Endodermal cell (in vitro differentiated cells): ENCODE measurements around the gene DNAH12. TPM values are rescaled to one million over a fixed set of nuclear protein-coding genes. Genes with fewer than 3 reads are reported as not detected.

ENCODE experiments used
- DNase-seq: peaks from one replicate; pipeline ENCODE4 v3.0.0-alpha.2; 2017
- H3K27ac ChIP-seq: 2 replicates; pipeline ENCODE4 v1.5.1; 2013; ENCODE audit warnings: mild to moderate bottlenecking, low read depth, low read length, moderate library complexity
- H3K27me3 ChIP-seq: 2 replicates; pipeline ENCODE4 v1.6.1; 2013; ENCODE audit warnings: mild to moderate bottlenecking, low read length, moderate library complexity; ENCODE audit not compliant: insufficient read depth, control insufficient read depth, poor library complexity, severe bottlenecking
- H3K36me3 ChIP-seq: 2 replicates; pipeline ENCODE4 v1.7.0; 2013; ENCODE audit warnings: mild to moderate bottlenecking, low read length, moderate library complexity; ENCODE audit not compliant: control insufficient read depth, insufficient read depth
- H3K4me1 ChIP-seq: one replicate; pipeline ENCODE4 v1.7.0; 2013; ENCODE audit warnings: low read length; ENCODE audit not compliant: control insufficient read depth, insufficient read depth
- H3K4me3 ChIP-seq: 2 replicates; pipeline ENCODE4 v1.5.1; 2013; ENCODE audit warnings: mild to moderate bottlenecking, low read length, moderate library complexity
- H3K9ac ChIP-seq: 2 replicates; pipeline ENCODE4 v1.6.1; 2013; ENCODE audit warnings: mild to moderate bottlenecking, low read length, moderate library complexity; ENCODE audit not compliant: poor library complexity, severe bottlenecking; ENCODE audit errors: extremely low read depth
- H3K9me3 ChIP-seq: 2 replicates; pipeline ENCODE4 v1.6.1; 2013; ENCODE audit warnings: mild to moderate bottlenecking, low read length, moderate library complexity; ENCODE audit not compliant: control insufficient read depth
- H3K27ac Mint-ChIP-seq: 2 replicates; pipeline ENCODE4 v1.8.0; 2020; ENCODE audit warnings: mixed read lengths
- H3K27me3 Mint-ChIP-seq: 2 replicates; pipeline ENCODE4 v1.8.0; 2021; ENCODE audit warnings: mild to moderate bottlenecking, mixed read lengths; ENCODE audit not compliant: insufficient read depth
- H3K36me3 Mint-ChIP-seq: 2 replicates; pipeline ENCODE4 v1.8.0; 2020; ENCODE audit warnings: low read depth, mixed read lengths
- H3K4me1 Mint-ChIP-seq: 2 replicates; pipeline ENCODE4 v1.8.0; 2020; ENCODE audit warnings: mixed read lengths
- H3K4me3 Mint-ChIP-seq: 2 replicates; pipeline ENCODE4 v1.8.0; 2020; ENCODE audit warnings: mild to moderate bottlenecking, moderate library complexity, mixed read lengths
- H3K9me3 Mint-ChIP-seq: 2 replicates; pipeline ENCODE4 v1.8.0; 2020; ENCODE audit warnings: mild to moderate bottlenecking, mixed read lengths
- CTCF ChIP-seq: fragments of 200-600 bp; sonication (generic); conservative IDR thresholded peaks from 2 replicates; pipeline ENCODE4 v1.5.0; 2021; ENCODE audit warnings: antibody characterized with exemption, mild to moderate bottlenecking
- WGBS, 2 experiments: methylation state at CpG; one replicate each; pipeline versions ENCODE4 v1.1.5 to v1.1.7; 2013; ENCODE audit warnings: missing lambda C conversion rate in 2 of 2, mixed read lengths in 1 of 2; ENCODE audit not compliant: insufficient coverage in 1 of 2, insufficient read length in 1 of 2; 5-methylcytosine and 5-hydroxymethylcytosine counted together
- total RNA-seq, 2 donors: library from RNA; stranded (reverse); fragmentation: NEBNext Ultra II Directional in 1 of 2; extraction: Animal tissue kit (Norgen Biotek cat#: 25700) in 1 of 2; gene quantifications; 2 replicates in 1 of 2; 3 replicates in 1 of 2; pipeline ENCODE4 v1.2.1, GENCODE V29; 2021

The DNAH12 gene
- total RNA-seq, 2 donors from 2014 or later = 0.77 to 2.2 TPM

GRCh38 chr3:57555738-57556458 lies 11.8 kb upstream of the DNAH12 start, which contains the start of gene PDE12:
Gene PDE12, plus strand, starts transcription at chr3:57556274. Its CDS starts 106 bp downstream, at chr3:57556380.
- TF ChIP-seq CTCF = peak; percentile 29

DNA sequence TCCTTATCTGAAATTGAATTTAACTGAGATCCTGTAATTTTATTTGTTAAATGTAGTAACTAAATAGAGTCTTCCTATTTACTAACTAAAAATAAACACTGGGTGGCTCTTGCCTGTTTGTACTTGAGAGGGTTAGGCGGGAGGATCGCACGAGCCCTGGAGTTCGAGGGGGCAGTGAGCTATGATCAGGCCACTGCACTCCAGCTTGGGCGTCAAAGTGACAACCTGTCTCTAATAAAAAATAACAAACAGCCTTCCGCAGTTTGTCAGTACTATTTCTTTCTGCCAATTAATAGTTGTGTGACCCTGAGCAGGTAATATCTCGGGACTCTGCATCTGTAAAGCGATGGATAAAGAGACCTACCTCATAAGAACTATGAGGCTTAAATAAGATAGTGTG lies 11.2 kb upstream of the DNAH12 start:
- Histone ChIP-seq H3K4me3 (peak overlapping the region; percentile 85), H3K36me3 (peaks cover 12% of the 10 kb centered on the region), H3K4me1 (no peaks in the 10 kb centered on the region), H3K9ac (no peak overlapping the region), H3K9me3 (peaks cover 5% of the 10 kb centered on the region), H3K27ac (no peak overlapping the region), H3K27me3 (peaks cover 10% of the 10 kb centered on the region)
- 96 to 97% methylated on average over 5 to 8 of the region's 8 CpGs for WGBS, 2 experiments
- no peaks in the 10 kb centered on the region for H3K27me3 Mint-ChIP-seq
- H3K27ac Mint-ChIP-seq = peak overlapping the region; percentile 98
- DNase-seq = no peak
- H3K36me3 Mint-ChIP-seq = peaks cover 7% of the 10 kb centered on the region
- peaks cover 13% of the 10 kb centered on the region for H3K4me1 Mint-ChIP-seq
- H3K4me3 Mint-ChIP-seq = peak overlapping the region; percentile 75
- peaks cover 1% of the 10 kb centered on the region for H3K9me3 Mint-ChIP-seq
- TF ChIP-seq CTCF = no peak

More at GRCh38 chr3:57555738-57556458, 11.8 kb upstream of the DNAH12 start, which contains the start of gene PDE12:
- Histone ChIP-seq H3K4me3 (peak within 1 kb of the TSS; percentile 85), H3K4me1 (no peaks in the 10 kb centered on the region), H3K27me3 (peaks cover 10% of the 10 kb centered on the region), H3K9me3 (peaks cover 5% of the 10 kb centered on the region), H3K36me3 (peaks cover 12% of the 10 kb centered on the region), H3K27ac (peak within 1 kb of the TSS; percentile 48), H3K9ac (peak within 1 kb of the TSS; percentile 60)
- Mint-ChIP-seq H3K27me3 (no peaks in the 10 kb centered on the region), H3K4me1 (peaks cover 13% of the 10 kb centered on the region), H3K4me3 (peak within 1 kb of the TSS; percentile 75), H3K36me3 (peaks cover 12% of the 10 kb centered on the region), H3K9me3 (peaks cover 1% of the 10 kb centered on the region), H3K27ac (peak within 1 kb of the TSS; percentile 98)
- 23 to 28% methylated on average over 39 to 54 of the region's 54 CpGs for WGBS, 2 experiments
- peak; percentile 93 for DNase-seq

DNA sequence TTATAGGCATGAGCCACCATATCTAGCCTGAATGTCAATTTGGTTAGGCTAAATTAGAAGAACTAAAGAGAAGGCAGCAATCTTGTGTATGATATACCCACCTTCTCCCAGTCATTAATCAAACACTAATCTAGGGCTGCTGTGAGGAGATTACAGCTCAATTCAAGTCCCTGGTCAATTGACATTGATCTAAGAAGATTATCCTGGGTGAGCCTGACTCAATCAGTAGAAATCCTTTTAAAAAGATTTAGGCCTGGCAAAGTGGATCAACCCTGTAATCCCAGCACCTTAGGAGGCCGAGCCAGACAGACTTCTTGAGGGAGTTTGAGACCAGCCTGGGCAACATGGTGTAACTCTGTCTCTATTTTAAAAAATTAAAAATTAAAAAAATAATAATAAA lies 2.5 kb upstream of the DNAH12 start:
- Mint-ChIP-seq H3K9me3 (no peaks in the 10 kb centered on the region), H3K36me3 (no peaks in the 10 kb centered on the region), H3K4me3 (no peak overlapping the region), H3K4me1 (peaks cover 15% of the 10 kb centered on the region), H3K27me3 (peaks cover 4% of the 10 kb centered on the region), H3K27ac (no peak overlapping the region)
- 70 to 88% methylated on average over 1 of the region's 1 CpG for WGBS, 2 experiments
- Histone ChIP-seq H3K9ac (no peak overlapping the region), H3K27ac (no peak overlapping the region), H3K4me3 (no peak overlapping the region), H3K36me3 (no peaks in the 10 kb centered on the region), H3K27me3 (peaks cover 17% of the 10 kb centered on the region), H3K4me1 (no peaks in the 10 kb centered on the region), H3K9me3 (no peaks in the 10 kb centered on the region)
- DNase-seq = no peak
- TF ChIP-seq CTCF = no peak
